ENCODE results near the gene YY1.

DNA sequence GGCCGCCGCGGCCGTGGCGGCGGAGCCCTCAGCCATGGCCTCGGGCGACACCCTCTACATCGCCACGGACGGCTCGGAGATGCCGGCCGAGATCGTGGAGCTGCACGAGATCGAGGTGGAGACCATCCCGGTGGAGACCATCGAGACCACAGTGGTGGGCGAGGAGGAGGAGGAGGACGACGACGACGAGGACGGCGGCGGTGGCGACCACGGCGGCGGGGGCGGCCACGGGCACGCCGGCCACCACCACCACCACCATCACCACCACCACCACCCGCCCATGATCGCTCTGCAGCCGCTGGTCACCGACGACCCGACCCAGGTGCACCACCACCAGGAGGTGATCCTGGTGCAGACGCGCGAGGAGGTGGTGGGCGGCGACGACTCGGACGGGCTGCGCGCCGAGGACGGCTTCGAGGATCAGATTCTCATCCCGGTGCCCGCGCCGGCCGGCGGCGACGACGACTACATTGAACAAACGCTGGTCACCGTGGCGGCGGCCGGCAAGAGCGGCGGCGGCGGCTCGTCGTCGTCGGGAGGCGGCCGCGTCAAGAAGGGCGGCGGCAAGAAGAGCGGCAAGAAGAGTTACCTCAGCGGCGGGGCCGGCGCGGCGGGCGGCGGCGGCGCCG lies 381 bp downstream of the YY1 start:
- TF ChIP-seq, protein P1, sequence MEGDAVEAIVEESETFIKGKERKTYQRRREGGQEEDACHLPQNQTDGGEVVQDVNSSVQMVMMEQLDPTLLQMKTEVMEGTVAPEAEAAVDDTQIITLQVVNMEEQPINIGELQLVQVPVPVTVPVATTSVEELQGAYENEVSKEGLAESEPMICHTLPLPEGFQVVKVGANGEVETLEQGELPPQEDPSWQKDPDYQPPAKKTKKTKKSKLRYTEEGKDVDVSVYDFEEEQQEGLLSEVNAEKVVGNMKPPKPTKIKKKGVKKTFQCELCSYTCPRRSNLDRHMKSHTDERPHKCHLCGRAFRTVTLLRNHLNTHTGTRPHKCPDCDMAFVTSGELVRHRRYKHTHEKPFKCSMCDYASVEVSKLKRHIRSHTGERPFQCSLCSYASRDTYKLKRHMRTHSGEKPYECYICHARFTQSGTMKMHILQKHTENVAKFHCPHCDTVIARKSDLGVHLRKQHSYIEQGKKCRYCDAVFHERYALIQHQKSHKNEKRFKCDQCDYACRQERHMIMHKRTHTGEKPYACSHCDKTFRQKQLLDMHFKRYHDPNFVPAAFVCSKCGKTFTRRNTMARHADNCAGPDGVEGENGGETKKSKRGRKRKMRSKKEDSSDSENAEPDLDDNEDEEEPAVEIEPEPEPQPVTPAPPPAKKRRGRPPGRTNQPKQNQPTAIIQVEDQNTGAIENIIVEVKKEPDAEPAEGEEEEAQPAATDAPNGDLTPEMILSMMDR (IDR thresholded peaks at IDR 0.05) = no peak
- no peak for TF ChIP-seq ZFX (IDR thresholded peaks at IDR 0.05; ENCODE audit: borderline replicate concordance)
